ENCODE data around the gene KRTAP10-9. TPM values are rescaled to one million over a fixed set of nuclear protein-coding genes. Genes with fewer than 3 reads are reported as not detected.
"Not testable (repeated sequence)": the region's sequence is repeated elsewhere in the genome, so short reads cannot be mapped to it uniquely, and the experiment has no call there.

Gene KRTAP10-9
- total RNA-seq, 1 donor from 2014 or later: not detected

DNA sequence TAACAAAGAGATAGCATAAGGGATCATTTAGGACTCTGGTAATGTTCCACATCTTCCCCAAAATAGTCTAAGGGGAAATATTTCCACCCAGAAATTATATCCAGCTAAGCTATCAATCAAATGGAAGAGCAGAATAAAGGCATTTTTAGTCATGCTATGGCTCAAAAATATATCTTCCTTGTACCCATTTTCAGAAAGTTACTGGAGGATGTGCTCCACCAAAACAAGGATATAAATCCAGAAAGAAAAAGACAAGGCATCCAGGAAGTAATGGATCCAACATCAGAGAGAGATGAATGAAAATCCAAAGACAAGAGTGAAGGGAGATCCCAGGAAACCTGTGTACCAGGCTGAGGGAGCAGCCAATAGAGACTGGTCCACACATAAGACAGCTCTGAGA is 17.7 kb upstream of the KRTAP10-9 start:
- H3K36me3 Mint-ChIP-seq (ENCODE audit: low read depth, unreplicated experiment): peaks cover 2% of the 10 kb centered on the region

GRCh38 chr21:44610157-44610843 is 16.6 kb upstream of the KRTAP10-9 start:
- H3K4me1 Mint-ChIP-seq (ENCODE audit: low read depth, unreplicated experiment); H3K79me2 ChIP-seq (ENCODE audit: insufficient read depth, low read length); FAIRE-seq; H3K36me3 Mint-ChIP-seq (ENCODE audit: low read depth, unreplicated experiment); H3K4me3 ChIP-seq (ENCODE audit: insufficient read depth, low read depth, low read length); H3K27ac Mint-ChIP-seq (ENCODE audit: unreplicated experiment); H3K27ac ChIP-seq (ENCODE audit: low read depth, low read length); H4K20me1 ChIP-seq (ENCODE audit: insufficient read depth, low read length); DNase-seq (ENCODE audit: low read depth); H3K36me3 ChIP-seq (ENCODE audit: insufficient read depth, low read length); H3K4me1 ChIP-seq (ENCODE audit: insufficient read depth, low read length); H2AFZ ChIP-seq (ENCODE audit: low read depth, low read length); H3K4me3 Mint-ChIP-seq (ENCODE audit: unreplicated experiment); H3K9ac ChIP-seq (ENCODE audit: low read length); H3K9me3 ChIP-seq (ENCODE audit: insufficient read depth, low read depth, low read length); H3K27me3 ChIP-seq (ENCODE audit: insufficient read depth, low read length); H3K4me2 ChIP-seq (ENCODE audit: low read length): not testable (repeated sequence)
- Mint-ChIP-seq H3K27me3 (ENCODE audit: low read depth, unreplicated experiment) (peaks cover 16% of the 10 kb centered on the region), H3K9me3 (ENCODE audit: unreplicated experiment) (peaks cover 27% of the 10 kb centered on the region)

More for the DNA sequence above, 17.7 kb upstream of the KRTAP10-9 start:
- FAIRE-seq (no peak), DNase-seq (ENCODE audit: low read depth) (no peak)
- no peak for TF ChIP-seq CTCF (IDR thresholded peaks at IDR 0.05; ENCODE audit: insufficient read depth, low read depth, low read length)
- TF ChIP-seq EZH2 (IDR thresholded peaks at IDR 0.05; ENCODE audit: insufficient read depth, low read length): no peak
- H3K27me3 Mint-ChIP-seq (ENCODE audit: low read depth, unreplicated experiment): peaks cover 17% of the 10 kb centered on the region
- H3K9me3 Mint-ChIP-seq (ENCODE audit: unreplicated experiment): peaks cover 32% of the 10 kb centered on the region
- no peaks in the 10 kb centered on the region for H3K27me3 ChIP-seq (ENCODE audit: insufficient read depth, low read length)
- H3K4me3 ChIP-seq (ENCODE audit: insufficient read depth, low read depth, low read length): no peak overlapping the region
- no peak overlapping the region for H3K27ac Mint-ChIP-seq (ENCODE audit: unreplicated experiment)
- H3K4me1 ChIP-seq (ENCODE audit: insufficient read depth, low read length): no peaks in the 10 kb centered on the region
- H3K9me3 ChIP-seq (ENCODE audit: insufficient read depth, low read depth, low read length): peaks cover 9% of the 10 kb centered on the region
- H3K79me2 ChIP-seq (ENCODE audit: insufficient read depth, low read length): no peaks in the 10 kb centered on the region
- no peak overlapping the region for H2AFZ ChIP-seq (ENCODE audit: low read depth, low read length)
- H3K4me3 Mint-ChIP-seq (ENCODE audit: unreplicated experiment): no peak overlapping the region
- no peak overlapping the region for H3K27ac ChIP-seq (ENCODE audit: low read depth, low read length)
- no peak overlapping the region for H3K4me2 ChIP-seq (ENCODE audit: low read length)
- no peaks in the 10 kb centered on the region for H3K36me3 ChIP-seq (ENCODE audit: insufficient read depth, low read length)
- no peak overlapping the region for H3K9ac ChIP-seq (ENCODE audit: low read length)
- no peaks in the 10 kb centered on the region for H3K4me1 Mint-ChIP-seq (ENCODE audit: low read depth, unreplicated experiment)
- H4K20me1 ChIP-seq (ENCODE audit: insufficient read depth, low read length): no peaks in the 10 kb centered on the region

DNA sequence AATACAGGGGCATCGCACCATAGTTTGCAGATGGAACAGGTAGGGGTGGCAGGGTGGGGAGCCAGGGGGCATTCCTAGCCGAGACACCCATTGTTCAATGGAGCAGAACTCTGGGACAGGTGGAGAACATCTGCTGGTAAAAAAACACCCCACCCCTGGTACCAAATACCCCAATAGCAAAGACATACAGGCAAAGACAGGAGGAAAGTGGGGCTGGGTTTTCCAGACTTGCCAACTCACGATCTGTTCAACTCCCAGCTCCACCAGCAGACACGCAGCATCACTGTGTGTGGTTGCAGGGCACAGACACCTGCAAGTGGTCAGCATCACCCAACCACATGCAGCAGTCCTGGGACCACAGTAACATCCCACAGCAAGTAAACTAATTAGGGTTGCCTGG is 15.3 kb upstream of the KRTAP10-9 start:
- Mint-ChIP-seq H3K4me1 (ENCODE audit: low read depth, unreplicated experiment) (no peaks in the 10 kb centered on the region), H3K27me3 (ENCODE audit: low read depth, unreplicated experiment) (peaks cover 21% of the 10 kb centered on the region), H3K4me3 (ENCODE audit: unreplicated experiment) (no peak overlapping the region), H3K9me3 (ENCODE audit: unreplicated experiment) (peaks cover 27% of the 10 kb centered on the region), H3K27ac (ENCODE audit: unreplicated experiment) (no peak overlapping the region), H3K36me3 (ENCODE audit: low read depth, unreplicated experiment) (peaks cover 2% of the 10 kb centered on the region)
- DNase-seq (ENCODE audit: low read depth) (no peak), FAIRE-seq (no peak)
- H3K27me3 ChIP-seq (ENCODE audit: insufficient read depth, low read length): no peaks in the 10 kb centered on the region
- H2AFZ ChIP-seq (ENCODE audit: low read depth, low read length): no peak overlapping the region
- no peaks in the 10 kb centered on the region for H3K79me2 ChIP-seq (ENCODE audit: insufficient read depth, low read length)
- H3K4me3 ChIP-seq (ENCODE audit: insufficient read depth, low read depth, low read length): no peak overlapping the region
- H3K36me3 ChIP-seq (ENCODE audit: insufficient read depth, low read length): no peaks in the 10 kb centered on the region
- no peaks in the 10 kb centered on the region for H4K20me1 ChIP-seq (ENCODE audit: insufficient read depth, low read length)
- no peak overlapping the region for H3K27ac ChIP-seq (ENCODE audit: low read depth, low read length)
- H3K4me2 ChIP-seq (ENCODE audit: low read length): no peak overlapping the region
- TF ChIP-seq EZH2 (IDR thresholded peaks at IDR 0.05; ENCODE audit: insufficient read depth, low read length) (no peak), CTCF (IDR thresholded peaks at IDR 0.05; ENCODE audit: insufficient read depth, low read depth, low read length) (no peak)
- H3K9ac ChIP-seq (ENCODE audit: low read length): no peak overlapping the region
- peaks cover 9% of the 10 kb centered on the region for H3K9me3 ChIP-seq (ENCODE audit: insufficient read depth, low read depth, low read length)
- H3K4me1 ChIP-seq (ENCODE audit: insufficient read depth, low read length): no peaks in the 10 kb centered on the region

Data from astrocyte (in vitro differentiated cells and primary cell).